Glomerular endothelial cell (primary cell): ENCODE measurements around the gene ADGRG3. TPM values are rescaled to one million over a fixed set of nuclear protein-coding genes. Genes with fewer than 3 reads are reported as not detected.

ENCODE experiments used
- DNase-seq: peaks from one replicate; pipeline ENCODE4 v3.0.0-alpha.2; 2011; ENCODE audit warnings: low read depth, low spot score; ENCODE audit errors: extremely low read depth
- total RNA-seq: library from RNA; depleted of rRNA; stranded (reverse); fragments of >200 nt; gene quantifications from 2 replicates; pipeline ENCODE4 v1.2.3, GENCODE V29; 2015

The ADGRG3 gene
- total RNA-seq, 1 donor from 2014 or later, result 0.12 TPM

GRCh38 chr16:57694725-57695679, 26.9 kb downstream of the ADGRG3 start, which contains the start of gene DRC7:
TSS of gene DRC7 (plus strand) at chr16:57694806. CDS start at chr16:57697950, 3,144 bp downstream.
- DNase-seq, result peak; percentile 34

- no peak for DNase-seq
Measured at GRCh38 chr16:57695680-57696069, 27.6 kb downstream of the ADGRG3 start.

- DNase-seq, result no peak
Measured at GRCh38 chr16:57696240-57696639, 28.1 kb downstream of the ADGRG3 start.

GRCh38 chr16:57697896-57698537, 29.9 kb downstream of the ADGRG3 start:
- no peak for DNase-seq

GRCh38 chr16:57698812-57699405, 30.8 kb downstream of the ADGRG3 start:
- DNase-seq, result no peak

GRCh38 chr16:57699481-57699880, 31.4 kb downstream of the ADGRG3 start:
- no peak for DNase-seq

- DNase-seq, result no peak
Measured at GRCh38 chr16:57699899-57700298, 31.8 kb downstream of the ADGRG3 start.

- no peak for DNase-seq
Measured at GRCh38 chr16:57700781-57701551, 32.9 kb downstream of the ADGRG3 start.

GRCh38 chr16:57701759-57702371, 33.8 kb downstream of the ADGRG3 start:
- DNase-seq, result no peak

- DNase-seq, result no peak
Measured at GRCh38 chr16:57703416-57704010, 35.4 kb downstream of the ADGRG3 start.

GRCh38 chr16:57704011-57704904, 36.2 kb downstream of the ADGRG3 start:
- no peak for DNase-seq

- DNase-seq, result no peak
Measured at GRCh38 chr16:57704905-57705852, 37.1 kb downstream of the ADGRG3 start.

- no peak for DNase-seq
Measured at GRCh38 chr16:57706717-57707116, 38.6 kb downstream of the ADGRG3 start.

- no peak for DNase-seq
Measured at GRCh38 chr16:57707331-57707730, 39.2 kb downstream of the ADGRG3 start.

- no peak for DNase-seq
Measured at GRCh38 chr16:57708168-57708567, 40.1 kb downstream of the ADGRG3 start.

GRCh38 chr16:57709663-57710062, 41.6 kb downstream of the ADGRG3 start:
- no peak for DNase-seq

- DNase-seq, result no peak
Measured at GRCh38 chr16:57711346-57711745, 43.2 kb downstream of the ADGRG3 start.

GRCh38 chr16:57711993-57712392, 43.9 kb downstream of the ADGRG3 start:
- no peak for DNase-seq
